ENCODE results near the gene MCM5. TPM values are rescaled to one million over a fixed set of nuclear protein-coding genes. Genes with fewer than 3 reads are reported as not detected.

The MCM5 gene
- total RNA-seq, 1 experiment from 2014 or later, result 194 TPM

GRCh38 chr22:35417606-35418005 lies 17.7 kb downstream of the MCM5 start (continued):
- TF ChIP-seq ZBTB33 (IDR thresholded peaks at IDR 0.05; ENCODE audit: extremely low read depth, insufficient replicate concordance, low read length), result no peak

GRCh38 chr22:35418088-35418487 lies 18.1 kb downstream of the MCM5 start:
- H3K4me3 ChIP-seq (replicated peaks in 1 of 2; ENCODE audit: low read depth in 1 of 2, low read length in 2 of 2), result no peak overlapping the region
- H3K27ac ChIP-seq (ENCODE audit: low read depth, low read length), result no peak overlapping the region
- H3K9ac ChIP-seq (ENCODE audit: low read length), result no peak overlapping the region
- no peak for DNase-seq (ENCODE audit: low read depth, low spot score)
- no peak for ATAC-seq
- no peaks in the 10 kb centered on the region for H3K27me3 ChIP-seq (ENCODE audit: insufficient read depth, low read length)
- H3K79me2 ChIP-seq (ENCODE audit: insufficient read depth, low read length), result no peaks in the 10 kb centered on the region
- no TSS peak for BruUV-seq (replicated peaks)
- no peaks in the 10 kb centered on the region for H4K20me1 ChIP-seq (ENCODE audit: insufficient read depth)
- ChIA-PET RAD21 (ENCODE audit: low non-redundant PET in 1 of 2, low total read pairs in 2 of 2, uncharacterized antibody in 2 of 2, unreplicated experiment in 2 of 2) (no interaction called here), POLR2A (no interaction called here), CTCF (no interaction called here)
- H3K4me2 ChIP-seq (ENCODE audit: low read length), result no peak overlapping the region
- no peaks in the 10 kb centered on the region for H3K9me3 ChIP-seq (ENCODE audit: control insufficient read depth in 1 of 2, insufficient read depth in 1 of 2, low read depth in 1 of 2, low read length in 2 of 2)
- H3K36me3 ChIP-seq (ENCODE audit: control insufficient read depth in 1 of 2, insufficient read depth in 2 of 2, low read length in 2 of 2), result peaks cover 37 to 87% of the 10 kb centered on the region in 2 experiments
- intact Hi-C loops (cut with micrococcal nuclease), result no loop called here
- no peaks in the 10 kb centered on the region for H3K4me1 ChIP-seq (ENCODE audit: control insufficient read depth in 1 of 2, insufficient read depth in 2 of 2, low read length in 2 of 2)
- no peak overlapping the region for H2AFZ ChIP-seq (ENCODE audit: low read depth, low read length, poor library complexity, severe bottlenecking)
- H3K9me2 ChIP-seq (ENCODE audit: insufficient read depth), result no peaks in the 10 kb centered on the region
- TF ChIP-seq FOSL1 (IDR thresholded peaks at IDR 0.05; ENCODE audit: low read depth), result no peak
- TF ChIP-seq CTCF (IDR thresholded peaks at IDR 0.05 in 2 of 3, conservative IDR thresholded peaks at IDR 0.05 in 1 of 3; ENCODE audit: borderline replicate concordance in 1 of 3, insufficient read depth in 1 of 3, low read depth in 2 of 3, low read length in 2 of 3), result no peak
- no peak for TF ChIP-seq YY1 (IDR thresholded peaks at IDR 0.05; ENCODE audit: extremely low read depth, insufficient replicate concordance, low read depth, low read length)
- TF ChIP-seq MAX (IDR thresholded peaks at IDR 0.05), result no peak
- no peak for TF ChIP-seq ATF3 (IDR thresholded peaks at IDR 0.05)
- no peak for TF ChIP-seq TCF7L2 (IDR thresholded peaks at IDR 0.05; ENCODE audit: borderline replicate concordance, extremely low read depth, insufficient read depth, insufficient read length)
- TF ChIP-seq JUND (IDR thresholded peaks at IDR 0.05), result no peak
- TF ChIP-seq ZFX (IDR thresholded peaks at IDR 0.05), result no peak
- no peak for TF ChIP-seq ELF1 (IDR thresholded peaks at IDR 0.05; ENCODE audit: borderline replicate concordance, low read depth)
- no peak for TF ChIP-seq EZH2phosphoT487 (IDR thresholded peaks at IDR 0.05; ENCODE audit: borderline replicate concordance)
- TF ChIP-seq SP1 (IDR thresholded peaks at IDR 0.05; ENCODE audit: low read depth), result no peak
- no peak for TF ChIP-seq SRF (IDR thresholded peaks at IDR 0.05; ENCODE audit: low read depth)
- TF ChIP-seq CEBPB (IDR thresholded peaks at IDR 0.05; ENCODE audit: low read depth), result no peak
- TF ChIP-seq POLR2A (IDR thresholded peaks at IDR 0.05; ENCODE audit: borderline replicate concordance, extremely low read depth, insufficient read depth, insufficient read length), result no peak
- no peak for TF ChIP-seq EGR1 (IDR thresholded peaks at IDR 0.05; ENCODE audit: low read depth)
- TF ChIP-seq REST (IDR thresholded peaks at IDR 0.05; ENCODE audit: low read depth), result no peak

Measured in HCT116 (cell line).